GM20431 (cell line): Measurements from ENCODE around the gene KAT6B.

Source experiments
- in situ Hi-C: fragments of 300-500 bp; cut with MseI, MboI; formaldehyde crosslinking; loops from one replicate; pipeline ENCODE4 v1.15.0; 2020; ENCODE audit warnings: low sequenced_read_pairs; ENCODE audit not compliant: unreplicated experiment

KAT6B gene

DNA sequence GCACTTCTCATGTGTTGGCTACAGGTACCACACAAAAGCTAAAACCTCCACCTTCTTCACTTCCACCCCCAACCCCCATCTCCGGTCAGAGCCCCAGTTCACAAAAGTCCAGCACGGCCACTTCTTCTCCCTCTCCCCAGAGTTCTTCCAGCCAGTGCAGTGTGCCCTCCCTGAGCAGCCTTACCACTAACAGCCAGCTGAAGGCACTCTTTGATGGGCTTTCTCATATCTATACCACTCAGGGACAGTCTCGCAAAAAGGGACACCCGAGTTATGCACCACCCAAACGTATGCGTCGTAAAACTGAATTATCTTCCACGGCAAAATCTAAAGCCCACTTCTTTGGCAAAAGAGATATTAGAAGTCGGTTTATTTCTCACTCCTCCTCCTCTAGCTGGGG, 149.4 kb downstream of the KAT6B start:
- in situ Hi-C loops: no loop called here

DNA sequence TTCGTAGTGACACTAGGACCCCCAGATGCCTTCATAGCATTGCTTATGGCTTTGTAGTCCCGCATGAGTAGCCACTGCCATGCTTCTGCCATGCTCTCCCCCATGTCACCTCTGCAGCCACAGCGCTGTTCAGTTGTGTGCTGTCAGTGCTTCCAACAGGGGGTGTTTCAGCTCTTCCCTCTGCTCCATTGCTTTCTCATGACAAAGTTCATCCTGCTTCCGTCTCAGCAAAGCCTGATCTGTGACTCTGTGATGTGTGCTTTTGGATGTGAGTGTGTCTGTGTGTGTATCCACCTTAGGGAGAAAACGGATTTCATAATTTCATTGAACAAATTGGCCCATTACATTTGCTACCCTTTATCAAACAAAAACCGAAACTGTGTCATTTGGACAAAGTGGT, 150.2 kb downstream of the KAT6B start:
- in situ Hi-C loops: no loop called here

DNA sequence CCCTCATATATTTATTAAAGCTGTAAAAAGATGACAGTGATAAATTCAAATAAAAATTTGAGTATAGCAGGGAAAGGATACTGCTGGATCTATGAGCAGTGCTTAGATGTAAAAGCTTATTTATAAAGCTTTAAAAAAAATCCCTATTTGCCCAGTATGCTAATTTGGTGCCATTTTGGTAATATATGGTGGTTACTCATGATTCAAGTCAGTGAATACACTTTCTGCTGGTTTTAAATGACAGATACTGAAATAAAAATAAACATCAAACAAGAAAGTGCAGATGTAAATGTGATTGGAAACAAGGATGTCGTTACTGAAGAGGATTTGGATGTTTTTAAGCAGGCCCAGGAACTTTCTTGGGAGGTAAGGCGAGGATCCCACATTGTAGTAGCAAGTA, 150.7 kb downstream of the KAT6B start:
- in situ Hi-C loops: no loop called here

DNA sequence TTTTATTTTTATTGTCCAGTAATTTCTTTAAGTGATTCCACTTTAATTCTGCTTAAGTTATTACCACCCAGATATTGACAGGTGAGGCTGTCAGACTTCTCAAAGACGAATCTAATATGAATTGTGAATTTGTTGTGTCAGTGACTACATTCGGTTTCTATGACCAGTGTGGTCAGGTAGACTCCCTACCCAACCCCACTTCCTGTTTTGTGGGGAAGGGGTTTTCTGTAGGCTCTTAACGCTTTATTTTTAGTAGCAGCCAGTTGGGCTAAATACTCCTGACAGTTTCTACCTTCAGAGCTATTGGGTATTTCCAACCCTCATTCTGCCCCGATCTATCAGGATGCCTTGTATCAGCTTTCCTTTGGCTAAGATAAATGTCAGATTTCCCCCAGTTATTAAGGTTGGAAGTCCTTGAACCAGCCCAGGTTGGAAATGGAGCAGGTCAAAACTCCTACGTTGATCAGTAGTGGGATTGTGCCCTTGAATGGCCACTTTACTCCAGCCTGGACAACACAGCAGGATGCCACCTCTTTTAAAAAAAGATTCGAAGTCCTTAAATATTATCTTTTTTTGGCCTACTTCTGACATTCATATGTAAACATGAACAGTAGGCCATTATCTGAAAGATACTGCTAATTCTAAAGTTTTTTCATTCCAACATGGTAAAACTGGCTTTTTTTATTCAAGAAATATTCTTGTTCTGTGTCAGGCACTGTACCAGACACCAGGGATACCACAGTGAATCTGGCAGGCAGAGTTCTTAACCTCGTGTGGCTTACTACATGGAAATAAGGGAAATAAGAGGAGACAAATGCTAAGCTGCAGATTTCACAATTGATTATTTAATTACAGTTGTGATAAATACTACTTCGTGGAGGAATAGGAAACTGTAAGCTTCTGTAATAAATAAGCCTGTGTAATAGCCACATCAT, 151.8 kb downstream of the KAT6B start:
- in situ Hi-C loops: no loop called here

DNA sequence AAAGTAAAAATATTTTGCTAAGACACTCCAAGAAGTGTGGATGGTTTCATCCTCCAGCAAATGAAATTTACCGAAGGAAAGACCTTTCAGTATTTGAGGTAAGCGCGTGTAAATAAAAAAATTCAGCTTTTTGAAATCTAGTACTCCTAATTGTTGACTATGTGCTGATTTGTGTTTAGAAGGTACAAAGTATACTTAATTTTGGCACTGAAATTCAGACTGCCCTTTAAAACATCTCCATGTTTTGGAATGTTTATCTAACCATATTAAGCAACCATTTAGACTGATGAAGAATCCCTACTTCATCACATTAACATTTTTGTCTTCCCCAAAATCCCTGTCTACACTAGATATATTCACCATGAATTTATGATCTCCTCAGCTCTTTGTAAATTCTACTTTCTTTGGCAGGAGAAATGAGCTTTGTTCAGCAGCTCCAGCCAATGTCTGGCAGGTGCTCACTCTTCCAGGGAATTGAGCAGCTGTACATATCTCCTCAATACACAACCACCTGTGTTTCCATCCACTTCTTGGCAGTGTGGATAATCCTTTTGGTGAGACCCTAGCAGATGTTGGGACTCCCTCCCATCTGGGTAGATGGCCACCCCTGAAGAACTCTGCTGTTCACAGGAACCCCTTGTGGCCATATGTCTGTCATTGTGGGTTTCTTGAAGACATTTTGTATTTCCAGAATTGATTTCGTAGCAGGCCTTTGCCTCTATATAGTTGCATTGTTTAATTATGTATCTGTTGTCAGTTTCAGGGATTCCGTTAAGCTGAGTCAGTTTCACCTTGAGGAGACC, 155.6 kb downstream of the KAT6B start:
- in situ Hi-C loops: no loop called here

DNA sequence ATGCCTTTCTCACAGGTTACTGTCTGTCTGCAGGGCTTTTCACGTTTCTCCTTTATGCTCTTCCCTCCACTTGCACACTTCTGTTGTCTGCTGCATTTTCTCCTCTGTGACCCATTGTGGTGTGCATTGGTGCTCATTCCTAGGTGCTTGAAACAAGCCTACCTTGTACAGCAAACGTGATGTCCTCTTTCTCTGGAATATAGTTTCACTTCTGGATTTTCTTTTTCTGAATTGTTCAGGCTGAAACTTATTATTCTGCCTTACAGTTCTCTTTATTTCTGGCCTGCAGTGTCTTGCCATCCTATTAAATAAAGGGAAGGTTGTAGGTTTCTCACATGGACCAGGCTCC, 156.2 kb downstream of the KAT6B start:
- in situ Hi-C loops: no loop called here

DNA sequence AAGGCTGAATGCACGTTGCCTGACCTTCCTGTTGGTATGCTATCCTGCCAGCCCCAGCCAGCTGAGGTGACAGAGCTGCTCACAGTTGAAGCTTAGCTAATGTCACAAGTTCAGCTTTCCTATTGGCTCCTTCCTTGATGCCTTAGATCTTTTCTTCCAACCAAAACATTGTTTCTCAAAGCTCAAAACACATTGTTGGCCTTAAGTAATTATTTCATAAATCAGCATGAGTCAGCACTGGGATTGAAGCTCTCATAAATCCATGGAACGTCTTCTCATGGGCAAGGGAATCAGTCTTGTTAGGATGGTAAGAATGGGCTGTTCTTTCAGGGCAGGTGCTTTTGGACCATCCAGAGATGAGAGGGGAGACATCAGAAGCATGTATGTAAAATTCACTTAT, 157.0 kb downstream of the KAT6B start:
- in situ Hi-C loops: no loop called here

DNA sequence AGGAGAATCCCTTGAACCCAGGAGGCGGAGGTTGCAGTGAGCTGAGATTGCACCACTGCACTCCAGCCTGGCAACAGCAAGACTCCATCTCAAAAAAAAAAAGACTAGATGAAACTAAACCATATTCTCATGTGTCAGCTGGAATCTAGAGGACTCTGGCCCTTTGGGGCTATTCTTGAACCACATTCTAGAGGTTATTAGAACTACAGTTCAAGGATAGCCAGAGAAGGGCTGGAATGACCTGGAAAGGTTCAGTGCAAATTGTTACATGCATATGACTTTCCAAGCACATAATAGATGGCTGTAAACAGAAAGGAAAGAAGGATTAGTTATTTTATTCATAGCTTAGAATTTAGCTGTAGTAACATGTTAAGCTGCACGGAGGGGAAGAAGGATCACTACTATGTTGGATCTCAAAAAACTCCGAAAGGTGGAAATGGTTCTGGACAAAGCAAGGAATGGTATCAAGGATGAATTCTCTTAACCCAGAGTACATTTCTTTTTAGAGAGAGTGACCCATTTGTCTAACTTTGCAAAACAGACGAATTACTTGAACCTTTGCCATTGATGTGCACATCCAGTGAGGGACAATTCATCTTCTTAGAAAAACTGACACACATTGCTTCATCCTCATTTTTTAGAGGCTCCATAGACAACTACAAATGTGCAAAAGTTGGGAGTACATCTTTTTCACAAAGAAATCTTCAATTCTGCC, 161.1 kb downstream of the KAT6B start:
- in situ Hi-C loops: no loop called here

DNA sequence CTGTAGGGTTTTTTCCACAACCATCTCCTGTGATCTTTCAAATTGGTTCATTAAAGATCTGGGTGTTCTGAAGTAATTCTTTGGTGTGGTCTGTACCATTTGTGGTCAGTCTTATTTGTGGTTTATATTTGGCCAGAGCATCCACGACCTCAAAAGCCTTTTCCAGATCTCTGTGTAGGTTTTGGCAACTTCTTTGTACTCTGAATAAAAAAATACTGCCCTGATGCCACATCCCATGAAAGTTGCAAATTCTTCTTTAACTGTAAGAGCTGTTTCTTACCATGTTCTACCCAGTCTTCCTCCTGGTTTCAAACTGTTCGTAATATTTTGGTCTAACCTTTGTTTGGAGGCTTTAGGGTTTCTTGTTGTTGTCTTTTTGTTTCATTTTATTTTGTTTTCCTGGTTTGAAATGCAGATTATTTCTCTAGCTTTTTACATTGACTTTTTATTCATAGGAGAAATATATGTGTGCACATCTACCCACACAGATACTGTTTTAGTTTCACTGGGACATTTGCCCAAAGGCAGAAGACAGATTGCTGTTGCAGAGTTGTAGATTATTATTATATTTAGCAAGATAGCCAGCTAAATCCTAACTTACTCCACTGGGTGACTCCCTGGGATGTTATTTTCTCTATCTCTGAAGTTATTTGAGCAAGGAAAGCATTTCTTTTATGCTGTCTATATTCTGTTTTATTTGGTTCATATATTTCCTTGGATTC, 161.8 kb downstream of the KAT6B start:
- in situ Hi-C loops: no loop called here

DNA sequence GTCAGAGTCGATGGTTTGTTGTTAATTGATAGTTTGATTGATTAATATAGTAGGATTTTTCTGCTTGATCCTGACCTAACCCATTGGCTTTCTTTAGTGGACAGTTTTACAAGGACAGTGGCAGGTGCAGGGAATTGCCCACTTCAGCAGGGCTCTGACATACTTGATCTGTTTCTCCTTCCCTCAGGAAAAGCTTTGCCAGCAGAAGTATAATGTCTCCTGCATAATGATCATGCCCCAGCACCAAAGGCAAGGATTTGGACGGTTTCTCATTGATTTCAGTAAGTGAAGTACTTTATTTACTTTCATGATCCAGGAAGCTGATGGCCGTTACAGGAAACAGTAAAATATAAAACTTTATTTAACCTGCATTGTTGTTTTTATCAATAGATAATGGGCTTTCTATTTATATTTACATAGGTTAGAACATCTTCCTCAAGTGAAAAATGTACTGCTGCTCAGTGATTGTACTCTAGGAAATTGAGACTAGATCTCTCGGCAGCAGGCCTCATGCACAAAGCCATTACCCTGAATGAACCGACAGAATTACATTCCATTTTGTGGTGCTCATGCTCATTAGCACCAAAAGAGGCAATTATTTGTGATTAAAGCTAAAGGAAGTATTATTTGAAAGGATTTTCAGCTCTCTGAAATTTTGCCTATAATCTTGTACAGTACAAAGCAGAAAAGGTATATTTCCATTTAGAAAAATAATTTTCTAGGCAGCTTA, 162.6 kb downstream of the KAT6B start:
- in situ Hi-C loops: no loop called here

DNA sequence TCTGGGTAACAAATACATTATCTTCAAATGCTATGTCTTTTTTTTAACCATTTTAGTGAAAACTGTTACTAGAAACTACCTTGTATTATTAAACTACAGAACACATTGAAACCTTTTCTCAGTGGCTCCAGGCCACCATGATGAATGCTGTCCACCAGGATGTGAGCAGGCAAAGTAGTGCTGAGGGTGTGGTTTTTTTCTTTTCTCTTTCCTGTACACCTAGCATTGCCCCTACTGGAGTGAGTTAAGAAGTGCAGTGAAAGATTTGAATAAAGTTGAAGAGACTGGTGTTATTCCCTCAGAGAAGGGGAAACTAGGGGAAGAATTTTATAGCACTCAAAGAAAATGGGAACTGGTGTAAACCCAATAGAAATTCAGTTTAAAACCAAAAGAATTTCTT, 165.0 kb downstream of the KAT6B start:
- in situ Hi-C loops: no loop called here

DNA sequence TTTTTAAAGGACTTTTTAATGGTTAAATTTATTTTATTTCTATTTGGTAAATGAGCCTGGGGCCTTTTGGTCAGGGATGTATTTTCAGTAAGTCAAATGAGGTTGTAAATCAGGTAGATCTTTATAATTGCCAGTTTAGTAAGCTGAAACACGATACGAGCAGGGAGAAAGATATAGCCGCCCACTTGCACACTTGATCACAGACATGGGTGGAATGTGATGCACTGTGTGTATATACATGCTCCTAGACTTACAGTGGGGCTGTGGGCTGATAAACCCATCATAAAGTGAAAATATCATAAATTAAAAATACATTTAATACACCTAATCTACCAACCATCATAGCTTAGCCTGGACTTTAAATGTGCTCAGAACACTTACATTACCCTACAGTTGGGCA, 165.7 kb downstream of the KAT6B start:
- in situ Hi-C loops: no loop called here

DNA sequence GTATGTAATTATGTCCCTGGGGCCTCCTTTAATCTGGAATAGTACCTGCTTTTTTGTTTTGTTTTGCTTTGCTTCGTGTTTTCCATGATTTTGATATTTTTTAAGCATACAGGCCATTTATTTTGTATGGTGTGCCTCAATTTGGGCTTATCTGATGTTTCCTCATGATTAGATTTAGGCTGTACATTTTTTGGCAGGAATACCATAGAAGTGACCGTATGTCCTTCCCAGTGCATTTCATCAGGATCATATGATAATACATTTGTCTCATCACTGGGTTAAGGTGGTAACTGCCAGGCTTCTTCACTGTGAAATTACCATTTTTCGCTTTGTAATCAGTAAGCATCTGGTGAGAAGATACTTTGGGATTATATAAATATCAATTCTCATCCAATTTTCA, 167.2 kb downstream of the KAT6B start:
- in situ Hi-C loops: no loop called here

DNA sequence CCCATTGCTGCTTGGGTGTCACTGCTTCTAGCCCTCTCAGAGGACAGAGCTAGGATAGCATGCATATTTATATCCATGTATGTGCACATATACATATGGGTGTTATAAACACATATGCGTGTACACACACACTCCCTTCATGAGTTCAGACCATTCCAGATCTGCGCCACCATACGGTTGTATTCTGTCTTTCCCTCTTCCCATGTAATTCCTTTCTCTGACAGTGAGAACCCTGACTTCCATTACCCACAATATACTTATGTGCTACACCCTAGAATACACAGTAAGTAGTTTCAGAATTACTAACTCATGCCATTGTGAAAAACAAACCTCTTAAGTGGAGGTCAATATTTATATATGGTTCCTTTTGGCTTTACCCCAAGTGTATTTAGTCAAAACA, 168.5 kb downstream of the KAT6B start:
- in situ Hi-C loops: no loop called here

DNA sequence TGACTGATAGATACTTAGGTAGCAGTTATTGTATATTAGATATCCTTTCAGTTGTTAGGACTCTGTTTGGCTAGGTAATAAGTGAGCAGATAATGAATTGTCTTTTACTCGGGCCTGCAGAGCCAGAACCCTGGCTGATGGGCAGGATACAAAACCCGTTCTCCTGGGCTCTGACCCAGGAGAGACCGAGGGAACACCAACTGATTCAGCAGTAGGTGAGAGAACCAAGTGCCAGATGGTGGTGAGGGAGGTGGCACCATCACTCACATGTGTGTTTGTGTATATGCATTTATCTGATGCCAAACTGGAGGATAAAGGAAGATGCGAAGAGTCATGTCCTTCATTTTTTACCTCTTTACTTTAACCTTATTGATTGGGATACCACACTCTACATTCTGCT, 169.4 kb downstream of the KAT6B start:
- in situ Hi-C loops: no loop called here

DNA sequence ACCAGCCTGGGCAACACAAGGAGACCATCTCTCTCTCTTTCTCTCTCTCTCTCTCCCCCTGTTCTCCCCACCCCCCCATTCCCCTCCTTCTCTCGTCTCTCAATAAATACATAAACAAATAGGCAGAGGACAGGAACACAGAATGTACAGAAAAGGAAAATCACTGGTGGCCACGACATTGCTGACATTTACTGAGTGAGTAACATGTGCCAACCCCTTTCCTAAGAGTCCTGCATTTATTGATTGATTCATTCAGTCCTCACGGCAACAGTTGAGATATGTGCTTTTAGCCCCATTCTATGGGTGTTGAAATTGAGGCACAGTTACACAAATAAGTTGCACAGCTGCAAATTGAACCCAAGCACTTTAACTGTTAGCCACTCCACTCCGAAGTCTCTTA, 170.8 kb downstream of the KAT6B start:
- in situ Hi-C loops: no loop called here

DNA sequence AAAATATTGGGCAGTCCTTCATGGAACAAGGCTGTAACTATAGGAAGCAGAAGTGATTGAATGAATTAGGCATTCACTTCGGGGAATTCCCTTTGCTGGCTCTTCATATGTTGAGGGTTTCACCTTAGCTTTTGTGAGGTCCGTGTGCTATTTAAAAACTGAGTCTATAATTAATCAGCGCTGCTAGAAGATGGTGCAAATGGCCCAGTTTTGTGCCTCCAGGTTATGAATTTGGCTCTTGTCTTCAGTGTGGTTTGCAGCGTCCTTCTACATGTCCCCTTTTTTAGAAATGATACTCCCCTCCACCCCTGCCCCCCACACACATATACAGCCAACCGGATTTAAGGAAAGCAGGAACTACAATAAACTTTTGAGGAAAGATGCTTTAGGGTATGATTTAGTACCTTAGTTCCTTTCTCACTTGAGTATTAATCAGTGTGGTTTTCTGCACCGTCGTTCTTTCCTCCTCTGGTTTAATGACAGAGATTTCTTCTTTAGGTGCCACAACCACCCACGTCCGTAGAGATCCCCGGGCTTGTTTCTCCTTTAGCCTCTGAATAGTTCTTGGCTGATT, 174.4 kb downstream of the KAT6B start:
- in situ Hi-C loops: loop anchor here (25.0 kb wide), 1 partner anchor 739 kb away; no protein-coding TSS in a partner anchor

DNA sequence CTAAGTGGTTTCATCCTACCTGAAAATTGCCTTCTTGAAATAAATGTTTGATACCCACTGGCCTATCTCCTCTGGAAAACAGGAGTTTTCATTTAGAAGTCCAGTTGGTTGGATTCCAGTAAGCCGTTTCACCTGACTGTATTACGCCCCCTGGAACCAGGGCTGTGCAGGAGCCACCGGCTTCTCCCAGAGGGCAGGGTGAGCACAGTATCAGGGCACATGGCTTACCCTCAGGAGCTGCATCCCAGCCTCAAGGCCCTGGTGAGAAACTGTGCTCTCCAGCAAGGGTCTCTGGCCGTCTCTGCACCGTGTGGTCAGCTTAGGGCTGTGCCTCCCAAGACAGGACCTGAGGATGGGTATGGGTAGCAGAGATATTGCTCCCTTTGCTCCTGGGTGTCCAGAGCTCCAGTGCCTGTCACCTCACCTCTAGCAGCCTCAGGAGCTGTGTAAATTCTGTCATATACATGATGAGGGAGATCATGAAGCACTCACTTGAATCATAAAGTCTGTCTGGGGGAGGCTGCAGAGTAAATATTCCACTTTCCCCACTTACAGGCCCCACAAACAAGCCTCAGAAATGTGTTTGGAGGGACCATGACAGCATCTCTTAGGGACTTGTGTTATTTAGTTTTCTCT, 175.4 kb downstream of the KAT6B start:
- in situ Hi-C loops: loop anchor here (25.0 kb wide), 1 partner anchor 740 kb away; no protein-coding TSS in a partner anchor

DNA sequence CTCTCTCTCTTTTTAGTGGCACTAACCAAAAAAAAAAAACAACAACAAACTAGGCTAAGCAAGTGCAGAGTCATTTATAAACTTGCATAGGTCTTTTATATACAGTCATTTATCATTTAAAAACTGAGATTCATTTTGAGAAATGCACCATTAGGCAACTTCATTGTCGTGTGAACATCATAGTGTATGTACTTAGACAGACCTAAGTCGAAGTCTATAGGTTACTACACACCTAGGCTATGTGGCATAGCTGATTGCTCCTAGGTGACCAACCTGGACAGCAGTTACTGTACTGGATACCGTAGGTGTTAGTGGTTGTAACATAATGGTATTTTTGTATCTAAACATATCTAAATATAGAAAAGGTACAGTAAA, 175.9 kb downstream of the KAT6B start:
- in situ Hi-C loops: loop anchor here (25.0 kb wide), 1 partner anchor 740 kb away; no protein-coding TSS in a partner anchor
